NCI-H524 treated with DMSO at 0.1 percent for 48 hours (cell line): ENCODE results near the gene DOCK4.

Source experiments
- DNase-seq: peaks from one replicate; lab custom pipeline; 2025; lab: John Stamatoyannopoulos, UW

DOCK4 gene

GRCh38 chr7:112049555-112050249 is 156.5 kb downstream of the DOCK4 start:
- DNase-seq, result no peak

- DNase-seq, result no peak
Measured at GRCh38 chr7:112047421-112047820, 158.8 kb downstream of the DOCK4 start.

- no peak for DNase-seq
Measured at GRCh38 chr7:112045222-112045621, 161.0 kb downstream of the DOCK4 start.

- DNase-seq, result no peak
Measured at GRCh38 chr7:112042631-112043030, 163.6 kb downstream of the DOCK4 start.

GRCh38 chr7:112038353-112038752 is 167.8 kb downstream of the DOCK4 start:
- no peak for DNase-seq

DNA sequence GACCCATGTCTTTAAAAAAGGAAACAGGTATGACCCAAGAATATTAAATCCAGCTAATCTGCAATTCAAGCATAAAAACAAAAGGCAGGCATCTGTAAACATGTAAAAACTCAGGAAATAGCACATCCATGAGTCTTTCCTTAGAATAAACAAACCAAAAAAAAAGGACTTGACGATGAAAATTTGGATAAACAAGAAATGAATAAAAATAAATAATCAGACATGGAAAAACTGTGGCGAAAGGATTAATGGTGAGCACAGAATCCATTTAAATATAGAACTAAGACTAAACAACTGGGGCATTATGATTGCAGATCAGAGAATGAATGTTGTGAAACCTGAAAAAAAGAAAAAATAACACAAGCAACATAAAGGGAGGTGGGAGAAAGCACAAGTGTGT is 170.1 kb downstream of the DOCK4 start:
- DNase-seq, result no peak

DNA sequence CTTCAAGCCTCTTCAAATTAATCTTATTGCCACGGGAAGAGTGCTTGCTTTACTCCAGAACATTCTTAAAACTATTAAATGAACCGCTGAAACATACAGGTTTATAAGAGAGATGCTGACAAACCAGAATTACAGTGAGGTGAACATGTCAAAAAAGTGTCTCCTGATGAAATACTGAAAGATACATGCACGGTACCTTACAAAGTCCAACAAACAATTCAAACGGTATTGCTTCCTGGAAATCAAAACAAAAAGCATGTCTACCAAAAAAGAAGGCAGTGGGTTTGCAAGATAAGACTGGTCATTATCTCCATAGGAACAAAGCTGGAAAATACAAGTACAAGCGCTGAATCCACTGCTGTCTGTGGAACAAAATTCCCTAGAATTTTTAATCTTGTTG is 174.5 kb downstream of the DOCK4 start:
- no peak for DNase-seq

DNA sequence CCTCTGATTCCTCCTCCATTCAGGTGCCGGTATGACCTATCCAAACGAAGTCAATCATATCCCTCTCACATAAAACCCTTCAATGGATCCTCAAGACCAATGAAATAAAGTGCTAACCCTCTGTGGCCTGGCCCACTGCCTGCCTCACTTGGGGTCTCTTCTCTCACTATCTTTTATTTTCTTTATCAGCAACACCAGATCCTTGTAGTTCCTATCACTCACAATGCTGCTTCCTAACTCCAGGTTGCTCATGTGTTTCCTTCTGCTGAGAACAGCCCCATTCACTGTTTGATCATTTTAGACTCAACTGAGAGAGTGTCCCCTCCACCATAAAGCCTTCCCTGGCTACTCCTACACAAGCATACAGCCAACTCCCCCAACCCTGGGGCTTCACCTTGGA is 180.6 kb downstream of the DOCK4 start:
- DNase-seq, result no peak

DNA sequence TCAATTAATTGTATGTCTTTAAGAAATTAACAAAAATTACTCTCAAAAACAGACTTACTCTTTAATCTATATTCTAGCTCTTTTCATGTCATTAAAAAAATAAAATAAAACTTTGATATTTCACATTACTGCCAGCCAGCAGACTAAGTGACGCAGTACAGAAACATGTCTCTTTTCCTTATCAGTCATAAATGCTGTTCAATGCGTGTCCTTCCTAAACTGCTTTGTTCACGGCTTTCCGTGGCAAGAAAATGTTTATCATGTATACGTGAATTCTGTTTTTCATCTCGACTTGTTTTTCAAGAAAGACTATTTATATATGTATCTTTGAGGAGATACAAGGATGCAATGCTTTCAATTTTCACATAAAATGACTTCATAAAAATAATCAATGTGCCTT is 182.4 kb downstream of the DOCK4 start:
- no peak for DNase-seq

- no peak for DNase-seq
Measured at GRCh38 chr7:112023282-112023681, 182.9 kb downstream of the DOCK4 start.

DNA sequence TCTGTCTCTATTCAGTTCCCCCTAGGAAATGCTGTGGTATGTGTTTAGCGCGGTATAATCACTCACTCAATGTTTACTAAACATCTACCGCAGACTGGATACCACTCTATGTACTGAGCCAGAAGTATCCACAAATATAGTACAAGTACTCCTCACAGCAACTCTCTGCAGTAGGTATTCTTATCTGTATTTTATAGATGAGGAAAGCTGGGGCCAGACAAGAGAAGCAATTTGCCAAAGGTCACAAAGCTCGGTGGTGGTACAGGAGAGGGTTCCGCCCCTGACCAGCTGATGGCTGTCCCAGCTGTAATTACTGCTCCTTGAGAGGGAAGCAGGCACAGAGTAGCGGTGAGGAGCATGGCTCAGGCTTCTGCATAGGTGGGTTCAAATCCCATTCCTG is 184.1 kb downstream of the DOCK4 start:
- no peak for DNase-seq

DNA sequence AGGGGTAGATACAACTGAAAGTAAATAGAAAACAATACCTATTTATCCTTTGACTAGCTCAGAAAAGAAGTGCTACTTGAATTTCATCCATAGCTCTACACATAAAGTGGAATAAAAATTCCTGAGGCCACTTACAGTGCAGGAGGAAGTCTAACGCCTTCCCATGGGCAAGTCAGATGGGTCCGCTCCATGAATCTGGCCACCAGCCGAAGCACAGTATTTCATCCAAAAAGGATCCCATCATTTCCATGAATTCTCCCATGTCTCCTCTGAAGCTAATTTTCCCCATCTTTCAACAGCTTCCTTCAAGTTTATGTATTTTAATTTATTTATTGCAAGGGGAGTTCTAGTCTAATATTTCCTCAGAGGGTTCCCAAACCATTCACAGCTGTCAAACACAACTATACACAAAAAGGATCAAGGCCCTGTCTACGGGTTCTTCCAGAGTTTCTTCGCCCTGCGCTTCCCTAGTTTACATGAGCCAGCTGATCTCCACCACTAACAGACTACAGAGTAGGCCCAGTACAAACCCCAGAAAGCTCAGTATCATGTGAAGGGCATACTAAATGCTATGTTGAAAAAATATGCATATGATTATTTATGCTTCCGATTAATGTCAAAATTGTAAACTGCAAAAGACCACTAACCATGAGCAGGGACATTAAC is 184.7 kb downstream of the DOCK4 start:
- DNase-seq, result no peak

DNA sequence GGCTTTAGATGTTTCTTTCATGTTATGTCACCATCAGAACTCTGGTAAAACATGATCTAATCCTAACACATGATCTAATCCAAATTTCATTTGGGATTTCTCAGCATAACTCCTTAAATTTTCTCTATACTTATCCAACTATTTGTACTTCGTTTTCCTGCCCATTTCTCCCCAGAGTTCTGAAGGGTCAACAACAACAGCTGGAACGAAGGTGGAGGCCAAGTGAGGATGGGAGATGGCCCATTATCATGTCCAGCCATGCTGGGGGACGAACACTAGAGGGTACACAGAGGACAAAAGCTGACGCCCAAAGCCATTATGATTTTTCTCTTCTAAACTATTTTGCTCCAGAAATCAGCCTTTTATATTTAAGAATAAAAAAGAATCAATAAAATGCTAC is 185.4 kb downstream of the DOCK4 start:
- no peak for DNase-seq

GRCh38 chr7:112019932-112020331 is 186.3 kb downstream of the DOCK4 start:
- no peak for DNase-seq

- DNase-seq, result no peak
Measured at GRCh38 chr7:112018305-112019030, 187.7 kb downstream of the DOCK4 start.

GRCh38 chr7:112015146-112015545 is 191.1 kb downstream of the DOCK4 start:
- no peak for DNase-seq

GRCh38 chr7:112014347-112014746 is 191.9 kb downstream of the DOCK4 start:
- DNase-seq, result no peak

- DNase-seq, result no peak
Measured at GRCh38 chr7:112013274-112013673, 192.9 kb downstream of the DOCK4 start.

- DNase-seq, result no peak
Measured at GRCh38 chr7:112012242-112012641, 194.0 kb downstream of the DOCK4 start.

- no peak for DNase-seq
Measured at GRCh38 chr7:112010994-112011393, 195.2 kb downstream of the DOCK4 start.

- no peak for DNase-seq
Measured at GRCh38 chr7:112010109-112010508, 196.1 kb downstream of the DOCK4 start.

DNA sequence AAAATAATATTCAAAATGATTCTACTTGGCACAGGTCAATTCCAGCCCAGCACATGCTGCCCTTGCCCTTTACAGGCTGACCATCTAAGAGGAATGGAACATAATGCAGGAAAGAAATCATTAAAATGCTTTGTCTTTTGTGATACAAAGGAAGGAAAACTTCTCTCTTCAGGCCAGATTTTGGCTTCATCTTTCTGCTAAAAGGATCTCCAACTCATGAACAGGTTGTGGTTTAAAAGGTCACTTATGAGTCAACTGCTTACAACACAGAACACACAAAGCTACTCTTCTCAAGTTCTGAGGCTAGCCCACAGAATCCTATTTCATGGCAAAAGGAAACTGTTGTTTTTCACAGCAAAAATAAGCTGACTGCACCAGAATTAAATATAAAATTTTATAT is 197.1 kb downstream of the DOCK4 start:
- no peak for DNase-seq

DNA sequence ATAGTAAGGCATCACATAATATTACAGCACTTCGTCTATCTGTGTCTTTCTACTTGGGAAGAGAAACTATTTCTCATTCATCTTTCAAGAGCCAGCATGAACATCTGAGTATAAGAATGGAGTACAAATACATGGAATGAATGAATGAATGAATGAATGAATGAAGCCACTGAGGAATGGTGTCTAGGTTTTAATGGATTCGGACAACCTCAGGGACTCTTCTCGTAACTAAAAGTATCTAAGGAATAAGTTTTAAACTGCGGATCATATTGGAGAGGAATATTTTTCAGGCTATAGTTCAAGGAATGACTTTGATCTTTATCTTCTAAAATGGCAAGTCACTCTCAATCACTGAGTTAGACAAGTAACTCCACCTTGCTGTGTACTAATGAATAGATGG is 199.0 kb downstream of the DOCK4 start:
- DNase-seq, result no peak
